GM06990 (cell line): Measurements from ENCODE around the gene FAM241A.

ENCODE experiments used
- DNase-seq: peaks from one replicate; pipeline ENCODE4 v3.0.0-alpha.2; 2011; ENCODE audit not compliant: insufficient read length; ENCODE audit errors: extremely low read depth
- H3K27me3 ChIP-seq: replicated peaks from 2 replicates; pipeline ENCODE4 v1.6.0; 2011; ENCODE audit warnings: low read length; ENCODE audit not compliant: control insufficient read depth, insufficient read depth
- H3K36me3 ChIP-seq: 2 replicates; pipeline ENCODE4 v1.5.1; 2011; ENCODE audit warnings: low read length; ENCODE audit not compliant: control insufficient read depth, insufficient read depth
- H3K4me3 ChIP-seq: replicated peaks from 2 replicates; pipeline ENCODE4 v1.5.1; 2011; ENCODE audit warnings: low read depth, mild to moderate bottlenecking, control low read depth, low read length
- TF ChIP-seq, protein P1 (sequence below): IDR thresholded peaks from 2 replicates; pipeline ENCODE4 v1.5.1; 2011; ENCODE audit warnings: low read length, control low read depth, mild to moderate bottlenecking, inconsistent platforms; ENCODE audit not compliant: insufficient read depth, poor library complexity, severe bottlenecking

Gene FAM241A

GRCh38 chr4:112181358-112182000 is 36.2 kb downstream of the FAM241A start:
- DNase-seq, result no peak
- no peaks in the 10 kb centered on the region for H3K36me3 ChIP-seq
- TF ChIP-seq, protein P1, sequence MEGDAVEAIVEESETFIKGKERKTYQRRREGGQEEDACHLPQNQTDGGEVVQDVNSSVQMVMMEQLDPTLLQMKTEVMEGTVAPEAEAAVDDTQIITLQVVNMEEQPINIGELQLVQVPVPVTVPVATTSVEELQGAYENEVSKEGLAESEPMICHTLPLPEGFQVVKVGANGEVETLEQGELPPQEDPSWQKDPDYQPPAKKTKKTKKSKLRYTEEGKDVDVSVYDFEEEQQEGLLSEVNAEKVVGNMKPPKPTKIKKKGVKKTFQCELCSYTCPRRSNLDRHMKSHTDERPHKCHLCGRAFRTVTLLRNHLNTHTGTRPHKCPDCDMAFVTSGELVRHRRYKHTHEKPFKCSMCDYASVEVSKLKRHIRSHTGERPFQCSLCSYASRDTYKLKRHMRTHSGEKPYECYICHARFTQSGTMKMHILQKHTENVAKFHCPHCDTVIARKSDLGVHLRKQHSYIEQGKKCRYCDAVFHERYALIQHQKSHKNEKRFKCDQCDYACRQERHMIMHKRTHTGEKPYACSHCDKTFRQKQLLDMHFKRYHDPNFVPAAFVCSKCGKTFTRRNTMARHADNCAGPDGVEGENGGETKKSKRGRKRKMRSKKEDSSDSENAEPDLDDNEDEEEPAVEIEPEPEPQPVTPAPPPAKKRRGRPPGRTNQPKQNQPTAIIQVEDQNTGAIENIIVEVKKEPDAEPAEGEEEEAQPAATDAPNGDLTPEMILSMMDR, result no peak
- no peaks in the 10 kb centered on the region for H3K27me3 ChIP-seq
- no peak overlapping the region for H3K4me3 ChIP-seq

DNA sequence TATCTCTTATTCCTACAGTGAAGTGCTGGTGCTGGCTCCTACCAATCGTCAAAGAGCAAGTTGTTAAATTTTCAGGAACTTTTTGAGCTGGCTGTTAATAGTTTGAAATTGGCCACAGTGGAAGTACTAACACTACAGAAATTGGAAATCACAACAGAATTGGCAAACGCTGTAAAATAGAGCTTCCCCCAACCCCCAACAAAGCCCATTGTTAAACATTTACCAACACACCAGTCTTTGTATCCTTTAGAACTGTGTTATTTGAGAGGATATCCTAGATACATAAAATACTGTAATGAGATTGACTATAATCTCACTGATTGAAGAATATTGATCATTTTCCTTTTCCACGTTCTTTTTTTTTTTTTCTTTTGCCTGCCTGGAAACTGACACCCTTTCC is 37.4 kb downstream of the FAM241A start:
- H3K36me3 ChIP-seq, result no peaks in the 10 kb centered on the region
- H3K27me3 ChIP-seq, result no peaks in the 10 kb centered on the region
- TF ChIP-seq, protein P1, result no peak
- no peak overlapping the region for H3K4me3 ChIP-seq
- no peak for DNase-seq

DNA sequence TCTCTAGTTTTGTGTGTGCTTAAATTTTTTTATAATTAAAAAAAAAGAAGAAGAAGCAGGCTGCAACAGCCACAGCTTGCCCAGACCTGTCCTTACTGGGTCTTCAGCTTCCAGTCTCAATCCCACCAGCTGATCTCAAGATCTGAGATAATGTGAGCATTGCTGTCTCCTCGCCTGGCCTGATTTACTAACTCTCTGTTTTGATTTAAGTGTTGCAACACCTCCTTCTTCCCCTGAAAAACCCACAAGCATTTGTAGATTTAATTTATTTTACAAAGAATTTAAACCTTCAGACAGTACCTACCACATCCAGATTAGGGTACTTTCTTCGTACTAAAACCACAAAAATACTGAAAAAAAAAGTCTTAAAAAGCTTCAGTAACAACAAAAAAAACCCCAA is 38.0 kb downstream of the FAM241A start:
- Histone ChIP-seq H3K36me3 (no peaks in the 10 kb centered on the region), H3K27me3 (no peaks in the 10 kb centered on the region), H3K4me3 (no peak overlapping the region)
- TF ChIP-seq, protein P1, result no peak
- DNase-seq, result no peak

- TF ChIP-seq, protein P1, result no peak
- Histone ChIP-seq H3K4me3 (no peak overlapping the region), H3K36me3 (no peaks in the 10 kb centered on the region), H3K27me3 (no peaks in the 10 kb centered on the region)
- no peak for DNase-seq
These were observed 39.2 kb downstream of the FAM241A start for GRCh38 chr4:112184438-112184837.

GRCh38 chr4:112185334-112185733 is 40.1 kb downstream of the FAM241A start:
- H3K36me3 ChIP-seq, result no peaks in the 10 kb centered on the region

More at GRCh38 chr4:112185334-112185733, 40.1 kb downstream of the FAM241A start:
- Histone ChIP-seq H3K27me3 (no peaks in the 10 kb centered on the region), H3K4me3 (no peak overlapping the region)
- TF ChIP-seq, protein P1, result no peak
- no peak for DNase-seq
